Measurements from ENCODE around the gene SOX8.

DNA sequence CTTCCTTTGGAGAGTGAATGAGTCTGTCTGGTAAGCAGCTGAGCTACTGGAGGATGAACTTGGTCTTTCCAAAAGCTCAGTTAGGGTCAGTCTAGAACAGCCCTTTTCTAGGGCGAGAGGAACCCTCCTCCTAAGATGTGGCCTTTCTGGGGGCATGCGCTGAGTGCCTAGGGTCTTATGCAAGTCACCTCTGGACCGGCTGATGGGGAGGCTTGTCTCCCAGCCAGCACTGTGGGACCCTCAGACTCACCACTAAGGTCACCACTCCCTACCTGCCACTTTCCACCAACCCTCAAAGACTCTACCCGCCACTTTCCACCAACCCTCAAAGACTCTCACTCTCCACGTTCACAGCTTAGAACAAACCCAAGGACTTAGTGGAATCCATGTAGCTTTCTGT lies 37.6 kb upstream of the SOX8 start:
- TF ChIP-seq FOXM1 (IDR thresholded peaks at IDR 0.05; ENCODE audit: borderline replicate concordance) (no peak), FOXA1 (IDR thresholded peaks at IDR 0.05) (no peak)
